IMR-90 (cell line): ENCODE results near the gene MRC2. TPM values are rescaled to one million over a fixed set of nuclear protein-coding genes. Genes with fewer than 3 reads are reported as not detected.

Experiments used
- ATAC-seq: fragments of 200-7000 bp; cut with Tn5 transposase; 2 replicates; pipeline ENCODE4 v1.9.1; 2020; ENCODE audit warnings: low read depth, mild to moderate bottlenecking, moderate library complexity
- BruUV-seq: library from RNA; stranded (reverse); fragments of 400-500 nt; replicated peaks from 2 replicates; lab custom pipeline; 2021; lab: Mats Ljungman, UMichigan
- CTCF ChIA-PET: fragments of 300-600 bp; formaldehyde crosslinking; extraction: SDS; loops from one replicate; lab custom pipeline; 2021; ENCODE audit warnings: antibody characterized with exemption; lab: Yijun Ruan, JAX
- POLR2A ChIA-PET: fragments of 300-600 bp; sonication (Branson Sonifier 250); formaldehyde crosslinking; loops from one replicate; lab custom pipeline; 2022; ENCODE audit warnings: antibody characterized with exemption; ENCODE audit not compliant: unreplicated experiment; lab: Charles Lee
- DNase-seq: peaks from one replicate; pipeline ENCODE4 v3.0.0; 2013
- H2AFZ ChIP-seq: replicated peaks from 2 replicates; pipeline ENCODE3; 2013; ENCODE audit warnings: low read length, mild to moderate bottlenecking; ENCODE audit not compliant: poor library complexity
- H2AK5ac ChIP-seq: 2 replicates; pipeline ENCODE4 v1.6.1; 2013; ENCODE audit warnings: low read depth, low read length, inconsistent platforms
- H2AK9ac ChIP-seq: replicated peaks from 2 replicates; pipeline ENCODE3; 2013; ENCODE audit warnings: mild to moderate bottlenecking, low read depth, low read length, moderate library complexity; ENCODE audit not compliant: poor library complexity
- H2BK120ac ChIP-seq: 2 replicates; pipeline ENCODE4 v1.6.1; 2013; ENCODE audit warnings: low read depth, low read length, inconsistent platforms
- H2BK15ac ChIP-seq: 3 replicates; pipeline ENCODE4 v1.6.1; 2013; ENCODE audit warnings: low read depth, low read length, inconsistent platforms
- H2BK20ac ChIP-seq: 2 replicates; pipeline ENCODE4 v1.6.1; 2013; ENCODE audit warnings: low read depth, mild to moderate bottlenecking, inconsistent platforms, low read length, moderate library complexity
- H2BK5ac ChIP-seq: 2 replicates; pipeline ENCODE4 v1.6.1; 2013; ENCODE audit warnings: mild to moderate bottlenecking, low read depth, low read length, inconsistent platforms; ENCODE audit not compliant: poor library complexity, severe bottlenecking
- H3K14ac ChIP-seq: replicated peaks from 2 replicates; pipeline ENCODE4 v1.6.1; 2013; ENCODE audit warnings: low read depth, low read length, inconsistent platforms
- H3K18ac ChIP-seq: 2 replicates; pipeline ENCODE4 v1.6.1; 2013; ENCODE audit warnings: low read depth, low read length, control low read depth
- H3K23ac ChIP-seq: 2 replicates; pipeline ENCODE4 v1.6.1; 2013; ENCODE audit warnings: low read depth, low read length, inconsistent platforms
- H3K27ac ChIP-seq: 2 replicates; pipeline ENCODE4 v1.5.1; 2013; ENCODE audit warnings: mild to moderate bottlenecking, control low read depth, low read length; ENCODE audit not compliant: insufficient read depth
- H3K27me3 ChIP-seq: 2 replicates; pipeline ENCODE4 v1.6.1; 2013; ENCODE audit warnings: low read length; ENCODE audit not compliant: control insufficient read depth, insufficient read depth
- H3K36me3 ChIP-seq: 2 replicates; pipeline ENCODE4 v1.6.1; 2013; ENCODE audit warnings: low read length, mixed read lengths; ENCODE audit not compliant: control insufficient read depth, insufficient read depth
- H3K4ac ChIP-seq: 2 replicates; pipeline ENCODE4 v1.6.1; 2013; ENCODE audit warnings: low read depth, low read length, inconsistent platforms
- H3K4me1 ChIP-seq: 2 replicates; pipeline ENCODE4 v1.6.1; 2013; ENCODE audit warnings: low read length, mixed read lengths; ENCODE audit not compliant: control insufficient read depth, insufficient read depth
- H3K4me2 ChIP-seq: 2 replicates; pipeline ENCODE4 v1.6.1; 2013; ENCODE audit warnings: low read depth, mild to moderate bottlenecking, control low read depth, low read length, moderate library complexity
- H3K4me3 ChIP-seq: 2 replicates; pipeline ENCODE4 v1.5.1; 2013; ENCODE audit warnings: low read depth, mild to moderate bottlenecking, control low read depth, low read length, moderate library complexity; ENCODE audit not compliant: insufficient read depth
- H3K56ac ChIP-seq: 2 replicates; pipeline ENCODE4 v1.6.1; 2013; ENCODE audit warnings: low read length, inconsistent platforms; ENCODE audit not compliant: insufficient read depth; ENCODE audit errors: extremely low read depth
- H3K79me1 ChIP-seq, 2 experiments: 2 replicates each; pipeline ENCODE4 v1.6.1; 2013; ENCODE audit warnings: low read length in 2 of 2, inconsistent platforms in 1 of 2, low read depth in 1 of 2
- H3K9ac ChIP-seq: 2 replicates; pipeline ENCODE4 v1.6.1; 2013; ENCODE audit warnings: low read depth, low read length, control low read depth
- H3K9me1 ChIP-seq: 2 replicates; pipeline ENCODE4 v1.6.1; 2013; ENCODE audit warnings: low read length, inconsistent platforms; ENCODE audit not compliant: insufficient read depth
- H3K9me3 ChIP-seq: 2 replicates; pipeline ENCODE4 v1.6.1; 2013; ENCODE audit warnings: low read length; ENCODE audit not compliant: control insufficient read depth, insufficient read depth
- H4K20me1 ChIP-seq: 2 replicates; pipeline ENCODE4 v1.6.1; 2013; ENCODE audit warnings: low read length, inconsistent platforms; ENCODE audit not compliant: insufficient read depth
- H4K5ac ChIP-seq: 2 replicates; pipeline ENCODE4 v1.6.1; 2013; ENCODE audit warnings: mild to moderate bottlenecking, low read depth, low read length, control low read depth
- H4K8ac ChIP-seq, 2 experiments: 2 replicates each; pipeline ENCODE4 v1.6.1; 2013; ENCODE audit warnings: low read depth in 2 of 2, low read length in 2 of 2, control low read depth in 1 of 2, inconsistent platforms in 1 of 2
- H4K91ac ChIP-seq: 2 replicates; pipeline ENCODE4 v1.6.1; 2013; ENCODE audit warnings: low read depth, low read length, inconsistent platforms; ENCODE audit not compliant: insufficient read depth
- BHLHE40 ChIP-seq: fragments of 150-350 bp; IDR thresholded peaks from 2 replicates; pipeline ENCODE4 v1.6.1; 2016; ENCODE audit warnings: mild to moderate bottlenecking, low read depth, low read length
- CEBPB ChIP-seq: IDR thresholded peaks from 2 replicates; pipeline ENCODE4 v1.6.1; 2012; ENCODE audit warnings: low read depth, low read length, improper control_type of control experiment
- CHD1 ChIP-seq: IDR thresholded peaks from 2 replicates; pipeline ENCODE4 v1.6.1; 2012; ENCODE audit warnings: low read depth, low read length, improper control_type of control experiment
- CTCF ChIP-seq: conservative IDR thresholded peaks from 2 replicates; pipeline ENCODE4 v1.5.1; 2012; ENCODE audit warnings: mild to moderate bottlenecking, low read depth, low read length, improper control_type of control experiment
- FOS ChIP-seq: fragments of 150-350 bp; IDR thresholded peaks from 2 replicates; pipeline ENCODE4 v1.6.1; 2016; ENCODE audit warnings: low read depth, low read length
- MAFK ChIP-seq: IDR thresholded peaks from 2 replicates; pipeline ENCODE4 v1.6.1; 2012; ENCODE audit warnings: low read depth, low read length, improper control_type of control experiment
- MAZ ChIP-seq: IDR thresholded peaks from 2 replicates; pipeline ENCODE4 v1.6.1; 2012; ENCODE audit warnings: low read depth, mild to moderate bottlenecking, low read length, improper control_type of control experiment, moderate library complexity, borderline replicate concordance
- MXI1 ChIP-seq: IDR thresholded peaks from 2 replicates; pipeline ENCODE4 v1.6.1; 2012; ENCODE audit warnings: low read depth, mild to moderate bottlenecking, low read length, moderate library complexity, borderline replicate concordance
- NFE2L2 ChIP-seq: fragments of 150-350 bp; IDR thresholded peaks from 2 replicates; pipeline ENCODE4 v1.6.1; 2016; ENCODE audit warnings: low read depth, mild to moderate bottlenecking, low read length
- POLR2A ChIP-seq: IDR thresholded peaks from 2 replicates; pipeline ENCODE4 v1.6.1; 2012; ENCODE audit warnings: mild to moderate bottlenecking, low read depth, low read length
- RAD21 ChIP-seq: IDR thresholded peaks from 2 replicates; pipeline ENCODE4 v1.6.1; 2012; ENCODE audit warnings: low read length, improper control_type of control experiment
- RCOR1 ChIP-seq: IDR thresholded peaks from 2 replicates; pipeline ENCODE4 v1.6.1; 2012; ENCODE audit warnings: mild to moderate bottlenecking, low read length, improper control_type of control experiment; ENCODE audit not compliant: insufficient replicate concordance
- RFX5 ChIP-seq: IDR thresholded peaks from 2 replicates; pipeline ENCODE4 v1.8.0; 2012; ENCODE audit warnings: low read depth, mild to moderate bottlenecking, low read length, moderate library complexity
- SMC3 ChIP-seq: fragments of 150-350 bp; IDR thresholded peaks from 2 replicates; pipeline ENCODE4 v1.6.1; 2016; ENCODE audit warnings: low read depth, mild to moderate bottlenecking, antibody characterized with exemption, low read length, moderate library complexity
- USF2 ChIP-seq: fragments of 150-350 bp; IDR thresholded peaks from 2 replicates; pipeline ENCODE4 v1.6.1; 2017; ENCODE audit warnings: mild to moderate bottlenecking, antibody characterized with exemption, low read length, low read depth
- WGBS, 2 experiments: methylation state at CpG; one replicate each; pipeline versions ENCODE4 v1.1.5 to v1.1.7; 2013; ENCODE audit warnings: missing lambda C conversion rate in 2 of 2; ENCODE audit not compliant: insufficient read length in 1 of 2; ENCODE audit errors: extremely low coverage in 2 of 2; 5-methylcytosine and 5-hydroxymethylcytosine counted together
- dilution Hi-C: fragments of 300-500 bp; cut with HindIII; formaldehyde crosslinking; loops from one replicate; pipeline ENCODE4 v1.14.3; 2018; ENCODE audit warnings: low sequenced_read_pairs; ENCODE audit not compliant: unreplicated experiment
- in situ Hi-C: fragments of 300-500 bp; cut with MboI; formaldehyde crosslinking; loops from 3 replicates; pipeline ENCODE4 v1.14.3; 2019; ENCODE audit warnings: low sequenced_read_pairs, inconsistent platforms, mixed read lengths
- intact Hi-C: fragments of 100-400 bp; cut with micrococcal nuclease; formaldehyde crosslinking; loops from 2 replicates; pipeline ENCODE4 v1.10.0; 2022
- polyA plus RNA-seq, 3 experiments: library from polyadenylated mRNA; depleted of rRNA; stranded (reverse); fragments of >200 nt; gene quantifications; 2 replicates each; pipeline ENCODE4 v1.2.3, GENCODE V29; 2012; ENCODE audit warnings: low replicate concordance in 1 of 3
- total RNA-seq: library from RNA; depleted of rRNA; stranded (reverse); fragments of >200 nt; gene quantifications from 2 replicates; pipeline ENCODE4 v1.2.3, GENCODE V29; 2012
- TF ChIP-seq, protein P1 (sequence below): fragments of 150-350 bp; IDR thresholded peaks from 2 replicates; pipeline ENCODE4 v1.6.1; 2016; ENCODE audit warnings: low read depth, mild to moderate bottlenecking, low read length, moderate library complexity, borderline replicate concordance

Gene MRC2
- total and polyA plus RNA-seq, 2 of the 4 experiments (the other 2 are of a cell fraction): 39.3 to 137 TPM

DNA sequence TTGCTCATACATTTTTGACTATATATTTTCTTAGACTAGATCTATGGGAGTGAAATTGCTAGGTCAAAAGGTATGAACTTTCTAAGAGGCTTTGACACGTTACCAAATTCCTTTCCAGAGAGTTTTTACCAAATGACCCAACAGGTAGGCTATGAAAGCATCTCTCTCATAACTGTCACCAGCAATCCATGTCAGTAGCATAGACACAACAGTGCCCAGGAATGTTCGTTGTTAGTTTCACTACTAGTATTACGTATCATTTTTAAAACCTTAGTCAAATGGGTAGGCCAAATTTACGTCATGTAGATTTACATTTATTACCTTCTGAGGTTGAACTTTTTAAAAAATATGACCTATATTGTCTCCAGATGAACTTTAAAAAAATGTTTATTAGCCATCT is 113.8 kb downstream of the MRC2 start:
- no CpG with 5 or more reads among the region's 4 CpGs for WGBS, 2 experiments
- no peaks in the 10 kb centered on the region for H3K36me3 ChIP-seq
- intact Hi-C loops (no loop called here), in situ Hi-C loops (no loop called here), dilution Hi-C loops (no loop called here)
- H4K20me1 ChIP-seq: no peaks in the 10 kb centered on the region
- no peak overlapping the region for H3K23ac ChIP-seq
- H4K8ac ChIP-seq: no peak overlapping the region
- ChIA-PET POLR2A (no interaction called here), CTCF (no interaction called here)
- no peak overlapping the region for H2AK5ac ChIP-seq
- 0 out of 2 replicates have a peak, but pooled peaks cover 2% of the 10 kb centered on the region for H3K4me1 ChIP-seq
- DNase-seq (no peak), ATAC-seq (no peak)
- no peak overlapping the region for H3K27ac ChIP-seq
- H3K9me1 ChIP-seq: no peaks in the 10 kb centered on the region
- H2AK9ac ChIP-seq: no peak overlapping the region
- H3K79me1 ChIP-seq: no peaks in the 10 kb centered on the region
- BruUV-seq: no TSS peak
- H3K4ac ChIP-seq: no peak overlapping the region
- no peak overlapping the region for H3K4me3 ChIP-seq
- 0 out of 2 replicates have a peak, but pooled peaks cover 1% of the 10 kb centered on the region for H3K27me3 ChIP-seq
- no peak for TF ChIP-seq RCOR1
- TF ChIP-seq, protein P1, sequence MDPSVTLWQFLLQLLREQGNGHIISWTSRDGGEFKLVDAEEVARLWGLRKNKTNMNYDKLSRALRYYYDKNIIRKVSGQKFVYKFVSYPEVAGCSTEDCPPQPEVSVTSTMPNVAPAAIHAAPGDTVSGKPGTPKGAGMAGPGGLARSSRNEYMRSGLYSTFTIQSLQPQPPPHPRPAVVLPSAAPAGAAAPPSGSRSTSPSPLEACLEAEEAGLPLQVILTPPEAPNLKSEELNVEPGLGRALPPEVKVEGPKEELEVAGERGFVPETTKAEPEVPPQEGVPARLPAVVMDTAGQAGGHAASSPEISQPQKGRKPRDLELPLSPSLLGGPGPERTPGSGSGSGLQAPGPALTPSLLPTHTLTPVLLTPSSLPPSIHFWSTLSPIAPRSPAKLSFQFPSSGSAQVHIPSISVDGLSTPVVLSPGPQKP: no peak
- TF ChIP-seq RFX5: no peak
- TF ChIP-seq RAD21: no peak
- no peak for TF ChIP-seq CTCF
- no peak for TF ChIP-seq USF2
- TF ChIP-seq NFE2L2: no peak
- no peak for TF ChIP-seq POLR2A
- no peak for TF ChIP-seq FOS
- TF ChIP-seq CEBPB: no peak
- no peak for TF ChIP-seq MXI1
- no peak for TF ChIP-seq CHD1
- no peak for TF ChIP-seq MAFK
- TF ChIP-seq BHLHE40: no peak
- no peak for TF ChIP-seq MAZ
- no peak for TF ChIP-seq SMC3
- H4K5ac ChIP-seq: no peak overlapping the region
- no peak overlapping the region for H2AFZ ChIP-seq
- H3K4me2 ChIP-seq: no peak overlapping the region
- no peak overlapping the region for H3K14ac ChIP-seq
- no peak overlapping the region for H2BK120ac ChIP-seq
- no peak overlapping the region for H2BK15ac ChIP-seq
- no peak overlapping the region for H4K91ac ChIP-seq
- H3K9me3 ChIP-seq: no peaks in the 10 kb centered on the region
- no peak overlapping the region for H2BK20ac ChIP-seq
- H3K9ac ChIP-seq: no peak overlapping the region
- H3K56ac ChIP-seq: no peak overlapping the region
- no peak overlapping the region for H2BK5ac ChIP-seq
- no peak overlapping the region for H3K18ac ChIP-seq
